Activated naive CD4-positive, alpha-beta T cell treated with anti-CD3 and anti-CD28 coated beads, Interleukin-2, amount 50 U/mL, for 72 hours (primary cell): ENCODE results near the gene ATP10D. TPM values are rescaled to one million over a fixed set of nuclear protein-coding genes. Genes with fewer than 3 reads are reported as not detected.

Source experiments
- ATAC-seq, 2 donors: fragments of 150-1000 bp; cut with Tn5 transposase; 2 replicates each; pipeline ENCODE4 v1.10.0; 2021; ENCODE audit warnings: mild to moderate bottlenecking in 2 of 2, moderate library complexity in 2 of 2
- DNase-seq, 2 donors: peaks; one replicate each; pipeline ENCODE4 v3.0.0; 2021 to 2022; ENCODE audit warnings: low spot score in 2 of 2
- H3K27ac Mint-ChIP-seq, 2 donors: one replicate each; pipeline ENCODE4 v1.8.0; 2022; ENCODE audit warnings: mild to moderate bottlenecking in 2 of 2, mixed read lengths in 2 of 2
- H3K36me3 Mint-ChIP-seq, 2 donors: one replicate each; pipeline ENCODE4 v1.8.0; 2022; ENCODE audit warnings: mixed read lengths in 2 of 2
- H3K9me3 Mint-ChIP-seq, 2 donors: one replicate each; pipeline ENCODE4 v1.8.0; 2022; ENCODE audit warnings: mixed read lengths in 2 of 2
- total RNA-seq, 2 donors: library from RNA; stranded (reverse); gene quantifications; one replicate each; pipeline ENCODE4 v1.2.3, GENCODE V29; 2022

The ATP10D gene
- total RNA-seq, result 10 to 100 TPM in 1 of 2 donors, 1 to 10 TPM in 1; 4.0 to 11.3 TPM

GRCh38 chr4:47485047-47485692, at the start of gene ATP10D:
Gene ATP10D (plus strand): TSS chr4:47485275. CDS start chr4:47512541, 27,266 bp downstream.
- H3K9me3 Mint-ChIP-seq, result no peaks in the 10 kb centered on the region
- ATAC-seq, result peak; percentile 98 to 99
- H3K36me3 Mint-ChIP-seq, result peaks cover 0 to 11% of the 10 kb centered on the region in 2 donors
- DNase-seq, result peak; percentile 73 to 88
- H3K27ac Mint-ChIP-seq, result peak within 1 kb of the TSS; percentile 86 to 90

- ATAC-seq (no peak), DNase-seq (no peak)
- peaks cover 0 to 6% of the 10 kb centered on the region in 2 donors for H3K9me3 Mint-ChIP-seq
- peaks cover 5 to 6% of the 10 kb centered on the region in 2 donors for H3K36me3 Mint-ChIP-seq
- H3K27ac Mint-ChIP-seq, result no peak overlapping the region
Observed at GRCh38 chr4:47442980-47443379, 42.1 kb upstream of the ATP10D start.

- Mint-ChIP-seq H3K27ac (no peak overlapping the region), H3K9me3 (peaks cover 0 to 6% of the 10 kb centered on the region in 2 donors), H3K36me3 (peaks cover 5 to 6% of the 10 kb centered on the region in 2 donors)
- ATAC-seq, result no peak
- DNase-seq, result no peak
Observed at GRCh38 chr4:47444031-47444430, 41.0 kb upstream of the ATP10D start.

GRCh38 chr4:47451657-47452056, 33.4 kb upstream of the ATP10D start:
- H3K9me3 Mint-ChIP-seq, result no peaks in the 10 kb centered on the region
- H3K36me3 Mint-ChIP-seq, result peaks cover 0 to 9% of the 10 kb centered on the region in 2 donors
- no peak for ATAC-seq
- no peak for DNase-seq
- H3K27ac Mint-ChIP-seq, result no peak overlapping the region

GRCh38 chr4:47462799-47463234, 22.3 kb upstream of the ATP10D start:
- H3K27ac Mint-ChIP-seq, result peak overlapping the region; percentile 38 to 93
- DNase-seq, result no peak
- ATAC-seq, result peak in 1 of 2 donors; percentile 27
- peaks cover 0 to 3% of the 10 kb centered on the region in 2 donors for H3K9me3 Mint-ChIP-seq
- peaks cover 0 to 17% of the 10 kb centered on the region in 2 donors for H3K36me3 Mint-ChIP-seq

- ATAC-seq (peak; percentile 98), DNase-seq (peak; percentile 94 to 96)
- Mint-ChIP-seq H3K27ac (peak within 1 kb of the TSS; percentile 72 to 93), H3K36me3 (peaks cover 0 to 14% of the 10 kb centered on the region in 2 donors), H3K9me3 (peaks cover 0 to 3% of the 10 kb centered on the region in 2 donors)
Observed at GRCh38 chr4:47463235-47463956, 21.7 kb upstream of the ATP10D start, which contains the start of gene COMMD8. Gene COMMD8 (minus strand): TSS chr4:47463702. CDS start chr4:47463651, 51 bp downstream.

- Mint-ChIP-seq H3K27ac (no peak overlapping the region), H3K36me3 (peaks cover 0 to 13% of the 10 kb centered on the region in 2 donors), H3K9me3 (peaks cover 0 to 3% of the 10 kb centered on the region in 2 donors)
- DNase-seq, result no peak
- no peak for ATAC-seq
Observed at GRCh38 chr4:47465004-47465403, 20.1 kb upstream of the ATP10D start.

GRCh38 chr4:47466056-47466785, 18.9 kb upstream of the ATP10D start:
- ATAC-seq, result no peak
- no peak overlapping the region for H3K27ac Mint-ChIP-seq
- DNase-seq, result no peak
- peaks cover 0 to 3% of the 10 kb centered on the region in 2 donors for H3K9me3 Mint-ChIP-seq
- H3K36me3 Mint-ChIP-seq, result peaks cover 0 to 13% of the 10 kb centered on the region in 2 donors

- no peaks in the 10 kb centered on the region for H3K36me3 Mint-ChIP-seq
- ATAC-seq (no peak), DNase-seq (no peak)
- no peaks in the 10 kb centered on the region for H3K9me3 Mint-ChIP-seq
- H3K27ac Mint-ChIP-seq, result no peak overlapping the region
Observed at GRCh38 chr4:47468706-47469365, 16.2 kb upstream of the ATP10D start.

- no peak for ATAC-seq
- Mint-ChIP-seq H3K27ac (no peak overlapping the region), H3K36me3 (no peaks in the 10 kb centered on the region), H3K9me3 (no peaks in the 10 kb centered on the region)
- no peak for DNase-seq
Observed at GRCh38 chr4:47469951-47470350, 15.1 kb upstream of the ATP10D start.

- ATAC-seq (no peak), DNase-seq (no peak)
- no peaks in the 10 kb centered on the region for H3K9me3 Mint-ChIP-seq
- H3K27ac Mint-ChIP-seq, result no peak overlapping the region
- H3K36me3 Mint-ChIP-seq, result no peaks in the 10 kb centered on the region
Observed at GRCh38 chr4:47471064-47471463, 14.0 kb upstream of the ATP10D start.

- Mint-ChIP-seq H3K36me3 (no peaks in the 10 kb centered on the region), H3K27ac (no peak overlapping the region)
Observed at GRCh38 chr4:47471591-47471990, 13.5 kb upstream of the ATP10D start.

GRCh38 chr4:47473141-47473750, 11.8 kb upstream of the ATP10D start:
- ATAC-seq (no peak), DNase-seq (no peak)
- H3K9me3 Mint-ChIP-seq, result no peaks in the 10 kb centered on the region
- H3K27ac Mint-ChIP-seq, result no peak overlapping the region
- no peaks in the 10 kb centered on the region for H3K36me3 Mint-ChIP-seq

More at GRCh38 chr4:47471591-47471990, 13.5 kb upstream of the ATP10D start:
- no peak for DNase-seq
- H3K9me3 Mint-ChIP-seq, result no peaks in the 10 kb centered on the region
- ATAC-seq, result no peak

GRCh38 chr4:47474799-47475198, 10.3 kb upstream of the ATP10D start:
- DNase-seq (no peak), ATAC-seq (no peak)
- H3K9me3 Mint-ChIP-seq, result no peaks in the 10 kb centered on the region
- H3K27ac Mint-ChIP-seq, result no peak overlapping the region
- no peaks in the 10 kb centered on the region for H3K36me3 Mint-ChIP-seq

- no peak for ATAC-seq
- no peak for DNase-seq
- no peaks in the 10 kb centered on the region for H3K9me3 Mint-ChIP-seq
- no peaks in the 10 kb centered on the region for H3K36me3 Mint-ChIP-seq
- no peak overlapping the region for H3K27ac Mint-ChIP-seq
Observed at GRCh38 chr4:47475411-47475810, 9.7 kb upstream of the ATP10D start.

- Mint-ChIP-seq H3K9me3 (no peaks in the 10 kb centered on the region), H3K36me3 (no peaks in the 10 kb centered on the region), H3K27ac (no peak overlapping the region)
- DNase-seq (no peak), ATAC-seq (no peak)
Observed at GRCh38 chr4:47478804-47479203, 6.3 kb upstream of the ATP10D start.
